GM23338 (cell line): ENCODE results near the gene MYH10.

Experiments
- CREB1 ChIP-seq: fragments of 250-450 bp; sonication (Bioruptor Pico); IDR thresholded peaks from 2 replicates; pipeline ENCODE4 v1.5.0; 2020; ENCODE audit warnings: low read depth, mild to moderate bottlenecking, moderate library complexity
- CTCF ChIP-seq, 2 experiments: fragments of 200-600 bp in 1 of 2; sonication (generic) in 1 of 2; conservative IDR thresholded peaks; 2 replicates each; pipeline versions ENCODE4 v1.5.1 to v1.6.1; 2016 to 2017; ENCODE audit warnings: antibody characterized with exemption in 2 of 2, low read depth in 2 of 2, mild to moderate bottlenecking in 2 of 2, moderate library complexity in 1 of 2
- ETS1 ChIP-seq: IDR thresholded peaks from 2 replicates; pipeline ENCODE4 v1.6.1; 2016; ENCODE audit warnings: antibody characterized with exemption
- EZH2 ChIP-seq: fragments of 200-600 bp; sonication (generic); IDR thresholded peaks from one replicate; pipeline ENCODE4 v1.8.0; 2017; ENCODE audit warnings: antibody characterized with exemption, mild to moderate bottlenecking, low read depth; ENCODE audit not compliant: unreplicated experiment
- EZH2phosphoT487 ChIP-seq: fragments of 200-600 bp; sonication (generic); IDR thresholded peaks from one replicate; pipeline ENCODE4 v1.8.1; 2018; ENCODE audit warnings: antibody characterized with exemption; ENCODE audit not compliant: unreplicated experiment
- JUNB ChIP-seq: IDR thresholded peaks from one replicate; pipeline ENCODE4 v1.6.1; 2016; ENCODE audit warnings: antibody characterized with exemption; ENCODE audit not compliant: unreplicated experiment
- POLR2AphosphoS5 ChIP-seq: IDR thresholded peaks from 2 replicates; pipeline ENCODE4 v1.6.1; 2016; ENCODE audit warnings: antibody characterized with exemption, low read depth
- REST ChIP-seq: IDR thresholded peaks from one replicate; pipeline ENCODE4 v1.6.1; 2018; ENCODE audit warnings: antibody characterized with exemption; ENCODE audit not compliant: unreplicated experiment
- STAT1 ChIP-seq: IDR thresholded peaks from one replicate; pipeline ENCODE4 v1.6.1; 2016; ENCODE audit warnings: antibody characterized with exemption; ENCODE audit not compliant: unreplicated experiment
- ZNF331 ChIP-seq: fragments of 250-450 bp; sonication (Bioruptor Pico); IDR thresholded peaks from 2 replicates; pipeline ENCODE4 v1.5.0; 2020; ENCODE audit warnings: low read depth, mild to moderate bottlenecking, moderate library complexity
- ZNF462 ChIP-seq: fragments of 250-450 bp; sonication (Bioruptor Pico); IDR thresholded peaks from 2 replicates; pipeline ENCODE4 v1.5.0; 2020; ENCODE audit warnings: mild to moderate bottlenecking, moderate library complexity

- TF ChIP-seq CTCF (conservative IDR thresholded peaks at IDR 0.05; ENCODE audit: low read depth in 2 of 2) (no peak), ZNF331 (CRISPR knock-in tag) (no peak), POLR2AphosphoS5 (no peak), CREB1 (CRISPR knock-in tag) (no peak), REST (no peak), EZH2 (no peak), EZH2phosphoT487 (no peak), JUNB (no peak), ETS1 (no peak), STAT1 (no peak), ZNF462 (CRISPR knock-in tag) (no peak)
Measured at GRCh38 chr17:8664456-8665126, 34.1 kb upstream of the MYH10 start.
